ENCODE results near the gene TMCC1.

GRCh38 chr3:129703913-129704312, 189.6 kb downstream of the TMCC1 start:
- TF ChIP-seq, protein P1, sequence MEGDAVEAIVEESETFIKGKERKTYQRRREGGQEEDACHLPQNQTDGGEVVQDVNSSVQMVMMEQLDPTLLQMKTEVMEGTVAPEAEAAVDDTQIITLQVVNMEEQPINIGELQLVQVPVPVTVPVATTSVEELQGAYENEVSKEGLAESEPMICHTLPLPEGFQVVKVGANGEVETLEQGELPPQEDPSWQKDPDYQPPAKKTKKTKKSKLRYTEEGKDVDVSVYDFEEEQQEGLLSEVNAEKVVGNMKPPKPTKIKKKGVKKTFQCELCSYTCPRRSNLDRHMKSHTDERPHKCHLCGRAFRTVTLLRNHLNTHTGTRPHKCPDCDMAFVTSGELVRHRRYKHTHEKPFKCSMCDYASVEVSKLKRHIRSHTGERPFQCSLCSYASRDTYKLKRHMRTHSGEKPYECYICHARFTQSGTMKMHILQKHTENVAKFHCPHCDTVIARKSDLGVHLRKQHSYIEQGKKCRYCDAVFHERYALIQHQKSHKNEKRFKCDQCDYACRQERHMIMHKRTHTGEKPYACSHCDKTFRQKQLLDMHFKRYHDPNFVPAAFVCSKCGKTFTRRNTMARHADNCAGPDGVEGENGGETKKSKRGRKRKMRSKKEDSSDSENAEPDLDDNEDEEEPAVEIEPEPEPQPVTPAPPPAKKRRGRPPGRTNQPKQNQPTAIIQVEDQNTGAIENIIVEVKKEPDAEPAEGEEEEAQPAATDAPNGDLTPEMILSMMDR (IDR thresholded peaks at IDR 0.05) = no peak
- no peak for TF ChIP-seq POLR2A (IDR thresholded peaks at IDR 0.05)

All from thyroid gland (tissue), 4 donors.